Measurements from ENCODE around the gene DLEC1.
"Not testable (repeated sequence)": the region's sequence is repeated elsewhere in the genome, so short reads cannot be mapped to it uniquely, and the experiment has no call there.

Gene DLEC1

DNA sequence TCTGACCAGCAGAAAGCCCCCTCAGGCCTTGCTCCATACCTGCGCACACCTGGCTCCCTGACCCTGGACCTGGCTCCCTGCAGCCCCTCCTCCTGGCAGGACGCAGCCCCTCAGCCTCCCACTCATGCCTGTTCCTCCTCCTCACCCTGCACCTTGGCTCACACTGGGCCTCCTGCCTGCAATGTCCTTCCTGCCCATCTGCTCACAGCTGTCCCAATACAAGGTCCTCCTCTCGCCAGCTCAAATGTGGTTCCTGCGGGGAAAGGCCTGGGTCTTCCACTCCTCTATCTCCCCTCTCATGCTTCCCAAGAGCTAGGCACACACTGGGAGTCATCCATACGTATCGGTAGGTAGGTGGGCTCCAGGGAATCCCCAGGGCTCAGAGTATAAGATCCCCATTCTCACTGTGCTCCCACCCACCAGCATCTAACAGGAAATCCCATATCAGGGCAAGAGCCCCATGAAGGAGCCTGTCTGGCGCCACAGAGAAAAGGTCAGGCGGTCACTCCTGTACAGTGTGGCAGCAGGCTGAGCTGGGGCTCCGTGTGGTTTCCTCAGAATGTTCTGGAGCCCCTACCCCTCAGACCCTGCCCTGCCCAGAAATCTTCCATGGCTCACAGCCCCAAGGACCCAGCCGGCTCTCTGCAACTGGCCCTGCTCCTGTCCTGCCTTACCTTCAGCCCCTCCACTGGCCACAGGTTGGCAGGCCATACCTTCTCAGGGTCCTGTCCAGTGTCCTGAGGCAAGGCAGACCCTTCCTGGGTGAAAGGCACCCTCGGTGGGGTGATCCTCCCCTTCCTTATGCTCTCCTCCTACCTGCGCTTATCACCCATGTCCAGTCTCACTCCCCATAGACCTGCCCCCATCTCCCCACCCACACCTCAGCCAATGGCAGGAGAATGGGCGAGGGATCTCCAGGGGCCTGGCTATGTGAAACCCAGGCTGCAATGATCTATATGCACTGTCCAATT is 20.4 kb upstream of the DLEC1 start:
- no peak for DNase-seq

- no peak for DNase-seq
Observed at GRCh38 chr3:38019658-38020341, 19.2 kb upstream of the DLEC1 start.

DNA sequence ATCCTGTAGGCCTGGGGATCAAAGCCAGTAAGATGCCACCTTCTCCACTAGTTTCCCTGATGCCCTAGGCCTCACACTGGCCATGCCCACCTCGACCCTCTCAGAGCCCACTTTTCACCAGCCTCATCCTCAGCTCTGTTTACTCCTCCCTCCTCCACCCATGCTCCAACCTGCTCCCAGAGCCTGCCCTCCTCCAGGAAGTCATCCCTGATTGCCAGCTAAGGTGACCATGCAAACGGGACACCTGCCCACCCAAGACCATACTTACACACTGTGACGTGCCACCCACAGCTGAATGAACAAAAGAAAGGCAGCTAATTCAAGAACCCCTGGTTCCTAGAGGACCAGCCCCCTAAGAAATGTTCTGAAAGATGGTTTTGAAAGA is 18.7 kb upstream of the DLEC1 start:
- no peak for DNase-seq

- DNase-seq, result no peak
Observed at GRCh38 chr3:38021196-38021595, 17.8 kb upstream of the DLEC1 start.

GRCh38 chr3:38022301-38022700 is 16.7 kb upstream of the DLEC1 start:
- no peak for DNase-seq

GRCh38 chr3:38022896-38023709 is 15.9 kb upstream of the DLEC1 start:
- DNase-seq, result no peak

- no peak for DNase-seq
Observed at GRCh38 chr3:38026856-38027255, 12.2 kb upstream of the DLEC1 start.

- no peak for DNase-seq
Observed at GRCh38 chr3:38027466-38028465, 11.2 kb upstream of the DLEC1 start.

- DNase-seq, result no peak
Observed at GRCh38 chr3:38028621-38029361, 10.2 kb upstream of the DLEC1 start.

DNA sequence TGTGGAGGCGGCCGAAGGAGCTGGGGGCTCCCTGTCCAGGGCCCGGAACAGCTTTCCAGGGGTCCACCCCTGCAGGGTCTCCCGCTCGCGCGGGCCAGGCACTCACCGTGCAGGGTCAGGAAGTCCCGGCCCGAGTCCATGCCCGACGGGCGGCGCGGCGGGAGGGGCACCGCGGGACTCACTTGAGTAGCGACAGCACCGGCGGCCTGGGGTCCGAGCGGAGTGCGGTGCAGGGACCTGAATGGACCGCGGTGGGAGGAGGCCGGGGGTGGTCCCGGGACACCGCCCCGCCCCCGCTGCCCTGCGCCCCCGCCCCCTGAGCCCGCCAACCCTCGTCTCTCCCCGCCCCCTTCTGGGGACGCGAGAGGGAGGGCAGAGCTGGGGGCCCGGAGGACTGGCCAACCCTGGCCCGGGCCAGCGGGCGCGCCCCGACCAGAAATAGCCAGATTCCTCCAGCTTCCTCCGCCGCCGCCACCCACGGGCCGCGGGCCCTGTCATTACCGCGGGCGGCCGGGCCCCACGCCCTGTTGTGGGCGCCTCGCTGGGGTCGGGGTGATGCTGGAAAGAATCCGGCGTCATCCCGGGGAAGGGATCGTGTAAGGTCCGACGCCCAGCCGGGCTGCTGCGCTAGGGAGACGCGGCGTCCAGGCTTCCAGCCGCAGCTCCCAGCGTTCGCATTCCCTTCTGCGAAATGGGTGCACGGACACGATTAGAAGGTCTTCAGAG is 9.4 kb upstream of the DLEC1 start, which contains the start of gene PLCD1:
TSS of gene PLCD1 (minus strand) at position 243 of the 726 bp plus-strand sequence. CDS start at position 140, 103 bp downstream.
- DNase-seq, result no peak

- DNase-seq, result no peak
Observed at GRCh38 chr3:38030126-38031021, 8.6 kb upstream of the DLEC1 start.

- no peak for DNase-seq
Observed at GRCh38 chr3:38031022-38031994, 7.7 kb upstream of the DLEC1 start.

DNA sequence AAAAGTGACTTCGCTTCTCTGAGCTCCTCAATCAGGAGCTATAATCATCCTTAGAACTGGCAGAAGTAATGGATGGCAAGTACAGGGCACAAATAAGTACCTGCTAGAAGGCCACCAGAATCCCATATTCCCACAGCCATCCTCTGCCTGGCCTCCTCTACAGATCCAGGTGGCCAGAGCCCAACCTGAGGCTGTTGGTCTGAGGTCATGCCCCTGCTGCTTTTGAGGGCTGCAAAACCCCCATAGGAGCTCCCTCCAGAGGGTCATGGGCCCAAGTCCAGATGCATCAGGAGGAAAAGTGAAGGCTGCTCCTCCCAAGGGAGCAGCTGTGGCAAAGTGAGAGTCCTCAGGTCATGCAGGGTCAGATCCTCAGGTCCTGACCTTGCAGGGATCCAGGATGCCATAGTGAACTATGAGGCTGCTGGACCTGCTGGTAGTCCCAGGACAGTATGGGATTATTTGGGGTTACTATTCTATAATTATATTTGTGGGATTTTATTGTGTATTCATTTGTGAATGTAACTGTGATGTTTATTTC is 6.6 kb upstream of the DLEC1 start:
- no peak for DNase-seq

GRCh38 chr3:38033586-38033985 is 5.4 kb upstream of the DLEC1 start:
- DNase-seq, result not testable (repeated sequence)

GRCh38 chr3:38034335-38034734 is 4.7 kb upstream of the DLEC1 start:
- DNase-seq, result not testable (repeated sequence)

DNA sequence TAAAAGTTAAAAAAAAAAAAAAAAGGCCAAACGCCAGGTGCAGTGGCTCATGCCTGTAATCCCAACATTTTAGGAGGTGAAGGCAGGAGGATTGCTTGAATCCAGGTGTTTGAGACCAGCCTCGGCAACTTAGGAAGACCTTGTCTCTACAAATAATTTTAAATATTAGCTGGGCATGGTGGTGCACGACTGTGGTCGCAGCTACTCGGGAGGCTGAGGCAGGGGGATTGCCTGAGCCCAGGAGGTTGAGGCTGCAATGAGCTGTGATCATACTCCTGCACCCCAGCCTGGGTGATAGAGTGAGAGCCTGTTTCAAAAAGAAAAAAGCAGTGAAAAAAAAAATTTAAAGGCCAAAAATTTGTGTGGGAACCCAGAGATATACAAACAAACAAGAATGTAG is 2.7 kb upstream of the DLEC1 start:
- DNase-seq, result no peak

DNA sequence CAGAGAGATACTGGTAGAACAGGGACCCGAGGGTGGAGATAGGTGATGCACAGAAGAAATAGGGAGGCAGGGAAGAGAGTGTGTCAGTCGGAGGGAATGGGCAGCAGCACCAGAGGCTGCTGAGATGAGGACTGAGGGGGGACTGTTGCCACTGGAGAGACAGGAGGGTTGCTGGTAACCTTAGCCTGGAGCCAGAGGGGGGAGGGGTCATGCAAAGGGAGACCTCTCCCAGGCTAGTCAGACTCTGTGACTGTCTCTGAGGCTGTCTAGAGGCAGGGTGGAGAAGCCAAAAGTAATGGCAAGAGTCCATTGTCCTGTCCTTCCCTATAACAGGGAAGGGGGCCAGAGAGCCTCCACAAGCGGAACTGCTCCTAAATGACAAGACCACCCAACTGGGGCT is 2.1 kb upstream of the DLEC1 start:
- no peak for DNase-seq

DNA sequence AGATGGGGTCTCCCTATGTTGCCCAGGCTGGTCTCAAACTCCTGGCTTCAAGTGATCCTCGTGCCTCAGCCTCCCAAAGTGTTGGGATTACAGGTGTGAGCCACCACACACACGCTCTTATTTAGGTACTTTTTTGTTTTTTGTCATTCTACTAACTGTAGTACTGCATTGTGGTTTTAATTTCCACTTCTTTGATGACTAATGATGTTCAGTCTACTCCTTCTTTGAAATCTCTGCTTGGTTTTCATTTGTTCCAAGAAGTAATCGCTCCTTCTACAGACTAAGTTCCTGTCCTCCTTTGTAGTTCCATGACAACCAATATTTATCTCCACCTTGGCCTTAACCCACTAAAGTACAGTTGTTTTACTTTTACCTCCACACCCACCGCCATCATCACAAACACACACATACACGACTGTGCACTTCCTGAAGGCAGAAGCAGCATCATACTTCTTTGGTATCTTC is 529 bp upstream of the DLEC1 start:
- DNase-seq, result no peak
